NCI-H2227 (cell line): ENCODE results near the gene GDF2.
A peak's percentile ranks its signal among the peaks of the same experiment; 100 is the strongest.

Source experiments
- DNase-seq: peaks from one replicate; lab custom pipeline; 2025; ENCODE audit not compliant: unreplicated experiment; lab: John Stamatoyannopoulos, UW

The GDF2 gene

DNA sequence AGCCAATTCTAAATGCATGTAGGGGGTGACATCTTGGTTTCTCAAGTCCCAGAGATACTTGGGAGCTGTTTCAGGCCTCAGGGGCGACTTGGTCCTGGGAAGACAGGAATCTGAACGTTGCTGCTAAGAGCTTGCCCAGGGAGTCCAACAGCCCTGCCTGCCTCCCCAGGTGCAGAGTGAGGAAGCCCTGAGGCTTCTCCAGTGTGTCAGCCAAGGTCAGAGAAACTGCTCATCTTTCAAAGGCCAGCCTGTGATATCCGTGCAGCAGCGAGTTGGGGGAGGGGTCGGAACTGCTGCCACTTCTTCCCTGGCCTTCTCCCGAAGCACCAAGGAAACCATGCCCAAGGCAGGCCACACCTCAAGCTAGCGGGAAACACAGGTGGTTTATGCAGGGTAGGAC lies 9.7 kb downstream of the GDF2 start:
- no peak for DNase-seq

DNA sequence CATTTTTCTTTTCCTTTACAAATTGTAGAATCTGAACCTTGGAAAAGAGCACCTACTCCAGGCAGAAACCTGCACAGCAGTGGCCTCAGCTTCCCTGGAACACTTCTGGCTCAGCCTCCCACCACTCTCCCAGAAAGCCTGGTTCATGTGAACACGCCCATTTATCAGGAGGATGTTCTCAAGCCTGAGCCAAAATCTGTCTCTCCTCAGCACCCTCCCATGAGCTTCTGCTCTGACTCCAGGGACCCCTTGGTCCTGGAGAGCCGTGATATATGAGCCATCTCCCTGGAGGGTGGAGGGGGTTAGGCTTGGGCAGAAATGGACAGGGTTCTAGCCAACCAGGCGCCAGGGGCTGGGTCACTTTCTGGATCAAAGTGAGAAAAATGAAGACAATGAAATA lies 10.1 kb downstream of the GDF2 start:
- no peak for DNase-seq

DNA sequence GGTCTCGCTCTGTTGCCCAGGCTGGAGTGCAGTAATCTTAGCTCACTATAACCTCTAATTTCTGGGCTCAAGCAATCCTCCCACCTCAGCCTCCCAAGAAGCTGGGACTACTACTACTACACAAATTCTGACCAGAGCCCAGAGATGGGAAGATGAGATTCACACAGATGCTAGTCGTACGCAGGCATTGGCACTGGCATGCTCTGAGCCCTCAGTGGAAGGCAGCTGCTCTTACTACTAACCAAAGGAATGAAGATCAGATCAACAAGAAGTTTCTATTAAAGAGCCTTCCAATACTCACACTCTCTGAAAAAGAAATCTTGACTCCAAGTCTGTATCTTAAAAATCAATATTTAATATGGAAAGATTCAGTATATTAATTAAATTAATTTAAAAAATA lies 10.7 kb downstream of the GDF2 start:
- DNase-seq: no peak

DNA sequence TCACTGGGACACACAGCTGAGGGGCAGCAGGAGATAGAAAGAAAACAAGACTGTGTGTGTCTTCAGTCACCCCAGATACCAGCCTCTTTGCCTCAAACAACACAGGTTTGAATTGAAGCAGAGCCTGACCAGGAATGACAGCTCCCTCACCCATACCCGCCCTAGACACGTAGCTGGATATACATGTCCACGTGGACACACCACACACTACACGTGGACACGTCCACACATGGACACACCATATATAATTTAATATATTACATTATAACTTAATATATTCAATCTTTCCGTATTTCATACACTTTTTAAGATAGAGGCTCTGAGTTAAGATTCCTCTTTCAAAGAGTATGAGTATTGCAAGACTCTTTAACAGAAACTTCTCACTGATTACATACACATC lies 11.3 kb downstream of the GDF2 start:
- DNase-seq: no peak

DNA sequence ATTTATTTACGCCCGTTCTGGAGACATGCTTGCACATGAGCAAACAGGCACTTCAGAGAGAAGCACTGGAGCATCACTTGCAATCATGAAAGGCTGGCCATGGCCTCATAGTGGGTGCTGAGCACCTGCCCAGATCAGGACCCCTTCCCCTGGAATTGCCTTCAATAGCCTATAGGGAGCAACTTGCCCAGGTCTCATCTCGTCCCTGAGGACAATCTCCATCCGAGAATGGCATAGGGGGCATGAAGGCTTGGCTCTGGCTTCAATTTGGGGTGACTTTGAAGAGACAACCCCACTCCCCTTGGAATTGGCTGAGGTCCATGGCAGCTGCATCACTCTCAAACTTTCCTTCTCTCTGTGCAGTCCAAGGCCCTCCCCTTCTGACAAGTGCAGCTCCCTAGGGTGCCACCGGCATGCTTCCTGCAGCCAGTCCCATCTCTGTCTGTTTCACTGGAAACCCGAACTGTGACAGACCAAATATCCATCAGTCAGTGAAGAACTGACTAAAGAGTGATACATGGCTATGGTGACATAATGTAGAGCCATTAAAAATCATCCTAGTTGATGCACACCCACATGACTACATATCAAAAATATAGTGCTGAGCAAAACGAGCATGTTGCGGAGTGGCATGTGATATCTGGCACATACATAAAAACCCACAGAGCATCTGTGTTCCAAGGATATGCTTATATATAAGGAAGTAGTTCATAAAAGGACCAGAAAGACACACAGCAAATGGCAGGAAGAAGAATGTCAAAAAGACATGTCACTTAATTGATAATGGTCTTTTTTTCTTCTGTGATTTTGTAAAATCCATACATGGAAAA lies 12.4 kb downstream of the GDF2 start:
- no peak for DNase-seq

DNA sequence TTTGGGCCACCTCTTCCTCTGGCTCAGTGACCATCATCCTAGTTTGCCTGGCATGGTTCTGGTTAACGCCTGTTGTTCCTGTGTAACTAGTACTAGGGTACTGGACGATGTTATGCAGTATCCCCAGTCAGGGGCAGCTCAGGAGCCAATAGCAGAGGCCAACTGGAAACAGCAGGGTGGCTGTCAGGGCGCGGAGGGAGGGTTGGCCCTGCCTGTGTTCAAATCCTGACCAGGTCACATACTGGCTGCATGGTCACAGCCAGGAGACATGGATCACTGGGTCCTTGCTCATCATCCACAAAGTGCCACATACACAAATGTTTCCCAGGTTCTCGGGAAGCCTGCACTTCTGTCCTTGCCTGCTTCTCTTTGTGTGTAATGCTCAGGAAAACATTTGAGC lies 13.7 kb downstream of the GDF2 start:
- DNase-seq: no peak

DNA sequence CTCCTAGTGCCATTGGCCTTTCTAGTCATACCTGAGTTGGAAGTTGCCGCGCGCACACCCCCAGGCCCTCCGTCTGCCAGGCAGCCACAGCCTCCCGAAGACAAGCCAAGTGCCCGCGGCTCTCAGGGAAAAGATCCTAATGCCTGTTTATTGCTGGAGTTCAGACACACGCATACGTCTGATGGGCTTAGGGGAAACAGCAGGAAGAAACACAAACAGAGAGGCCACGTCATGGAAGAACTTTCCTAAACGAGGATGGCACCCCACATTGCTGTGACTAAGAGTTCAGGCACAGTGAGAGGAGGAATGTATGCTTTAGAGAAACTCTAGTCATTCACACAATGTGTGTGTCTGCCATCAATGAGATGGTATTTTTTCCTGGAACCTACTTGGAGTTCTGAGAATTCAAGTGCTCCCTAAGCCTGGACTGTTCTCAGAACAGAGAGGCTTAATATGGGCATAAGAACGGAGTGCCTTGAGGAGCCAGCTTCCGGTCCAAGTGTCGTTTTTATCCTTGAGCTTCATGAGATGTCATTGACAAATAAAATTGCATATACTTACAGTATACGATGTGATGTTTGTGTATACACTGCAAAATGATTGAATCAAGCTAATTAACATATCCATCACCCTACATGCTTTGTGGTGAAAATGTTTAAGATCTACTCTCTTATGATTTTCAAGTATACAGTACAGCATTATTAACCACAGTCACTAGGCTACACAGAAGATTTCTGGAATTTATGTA lies 14.3 kb downstream of the GDF2 start:
- DNase-seq: no peak

DNA sequence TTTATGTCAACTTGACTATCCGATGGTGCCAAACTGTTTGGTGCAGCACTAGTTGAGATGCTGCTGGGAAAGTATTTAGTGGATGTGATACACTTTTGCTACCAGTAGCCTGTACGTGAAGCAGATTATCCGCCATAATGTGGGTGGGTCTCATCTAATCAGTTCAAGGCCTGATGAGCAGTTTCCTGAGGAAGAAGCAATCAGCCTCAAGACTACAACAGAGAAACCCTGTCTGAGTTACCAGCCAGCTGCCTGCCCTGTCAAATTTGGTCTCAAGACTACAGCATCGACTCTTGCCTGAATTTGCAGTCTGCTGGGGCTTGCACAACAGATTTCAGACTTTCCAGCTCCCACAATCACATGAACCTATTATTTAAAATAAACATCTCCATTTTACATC lies 15.1 kb downstream of the GDF2 start:
- no peak for DNase-seq

DNA sequence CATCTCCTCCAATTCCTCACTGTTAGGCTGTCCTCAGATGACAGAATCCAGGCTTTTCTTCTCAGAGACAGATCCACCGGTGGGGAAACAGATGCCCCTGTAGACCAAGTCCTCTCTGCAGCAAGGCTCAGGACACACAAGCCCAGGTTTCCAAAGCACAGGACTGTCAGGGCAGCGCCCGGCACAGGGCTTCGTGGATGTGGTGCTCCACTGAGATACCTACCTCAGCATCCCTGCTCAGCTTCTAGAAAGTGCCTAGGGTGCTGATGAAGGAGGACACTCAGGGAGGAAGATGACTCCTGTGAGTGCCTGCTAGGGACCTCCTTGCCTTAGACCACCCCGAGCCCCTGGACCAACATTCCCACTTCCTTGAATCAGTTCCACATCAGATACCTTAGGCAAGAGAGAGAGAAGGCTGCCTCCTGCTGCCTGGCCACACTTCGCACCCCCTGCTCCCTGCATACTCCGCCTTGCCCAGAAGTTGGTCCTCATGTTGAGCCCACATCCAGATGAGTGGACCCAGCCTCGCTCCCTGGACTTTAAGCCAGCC lies 17.0 kb downstream of the GDF2 start:
- DNase-seq: no peak

DNA sequence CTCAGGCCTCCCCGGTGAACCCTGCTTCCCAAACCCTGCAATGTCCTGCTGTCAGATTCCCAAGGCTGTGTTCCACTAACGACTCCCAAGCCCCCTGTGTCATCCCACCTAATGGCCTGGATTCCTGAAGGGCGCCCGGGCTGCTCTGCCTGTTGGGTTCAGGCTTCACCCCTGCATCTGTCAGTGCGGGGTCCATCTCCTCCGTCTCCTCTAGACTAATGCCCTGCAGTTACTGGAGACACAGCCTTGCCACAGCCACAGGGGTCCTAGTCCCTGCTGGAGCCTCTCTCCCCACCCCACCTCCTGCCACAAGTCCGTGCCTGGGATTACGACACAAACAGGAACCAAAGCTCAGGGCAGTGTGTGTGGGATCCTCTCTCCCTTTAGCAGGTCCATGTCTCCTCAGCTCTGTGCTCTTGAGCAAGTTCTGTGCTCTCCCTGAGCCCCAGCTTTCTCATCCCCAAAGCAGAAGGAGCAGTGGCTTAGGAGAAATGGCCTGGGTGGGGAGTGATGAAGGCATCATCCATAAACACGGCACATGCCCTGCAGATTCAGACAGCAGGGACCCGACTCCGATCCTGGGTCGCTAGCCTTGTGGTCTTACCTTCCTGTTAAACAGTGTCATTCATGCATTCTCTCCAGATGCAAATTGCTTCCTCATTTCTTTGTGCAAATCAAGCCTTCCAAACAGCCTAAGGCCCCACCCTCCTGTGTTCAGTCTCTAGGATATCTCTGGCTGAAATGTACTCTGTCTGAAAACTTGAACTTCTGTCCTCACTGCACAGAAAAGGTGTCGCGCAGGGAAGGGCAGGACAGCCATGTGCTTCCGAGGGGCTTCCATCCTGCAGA lies 17.7 kb downstream of the GDF2 start:
- no peak for DNase-seq

DNA sequence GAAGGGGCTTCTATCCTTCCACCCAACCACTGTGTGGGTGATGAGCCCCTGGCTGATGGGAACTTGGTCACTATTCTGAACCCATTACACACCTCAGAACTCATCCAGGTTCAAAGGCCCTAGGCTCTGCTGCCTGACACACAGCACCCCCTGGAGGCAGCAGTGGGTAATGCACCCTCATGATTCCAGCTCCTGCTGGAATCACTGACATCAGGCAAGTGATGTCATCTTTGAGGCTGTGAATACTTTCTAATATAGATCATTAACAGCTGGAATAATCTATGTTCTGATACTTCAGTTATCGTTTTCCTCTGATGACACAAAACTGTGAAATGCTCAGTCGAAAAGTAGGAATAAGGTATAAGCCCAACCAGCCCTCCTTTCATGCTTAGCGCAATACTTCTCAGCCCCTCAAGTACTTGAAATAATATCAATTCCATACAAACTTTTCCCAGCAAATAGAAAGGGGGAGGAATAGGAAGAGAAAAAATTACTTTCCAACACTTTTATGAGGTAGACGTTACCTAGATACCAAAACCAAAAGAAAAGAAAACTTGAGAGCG lies 18.4 kb downstream of the GDF2 start:
- DNase-seq: peak; percentile 13

DNA sequence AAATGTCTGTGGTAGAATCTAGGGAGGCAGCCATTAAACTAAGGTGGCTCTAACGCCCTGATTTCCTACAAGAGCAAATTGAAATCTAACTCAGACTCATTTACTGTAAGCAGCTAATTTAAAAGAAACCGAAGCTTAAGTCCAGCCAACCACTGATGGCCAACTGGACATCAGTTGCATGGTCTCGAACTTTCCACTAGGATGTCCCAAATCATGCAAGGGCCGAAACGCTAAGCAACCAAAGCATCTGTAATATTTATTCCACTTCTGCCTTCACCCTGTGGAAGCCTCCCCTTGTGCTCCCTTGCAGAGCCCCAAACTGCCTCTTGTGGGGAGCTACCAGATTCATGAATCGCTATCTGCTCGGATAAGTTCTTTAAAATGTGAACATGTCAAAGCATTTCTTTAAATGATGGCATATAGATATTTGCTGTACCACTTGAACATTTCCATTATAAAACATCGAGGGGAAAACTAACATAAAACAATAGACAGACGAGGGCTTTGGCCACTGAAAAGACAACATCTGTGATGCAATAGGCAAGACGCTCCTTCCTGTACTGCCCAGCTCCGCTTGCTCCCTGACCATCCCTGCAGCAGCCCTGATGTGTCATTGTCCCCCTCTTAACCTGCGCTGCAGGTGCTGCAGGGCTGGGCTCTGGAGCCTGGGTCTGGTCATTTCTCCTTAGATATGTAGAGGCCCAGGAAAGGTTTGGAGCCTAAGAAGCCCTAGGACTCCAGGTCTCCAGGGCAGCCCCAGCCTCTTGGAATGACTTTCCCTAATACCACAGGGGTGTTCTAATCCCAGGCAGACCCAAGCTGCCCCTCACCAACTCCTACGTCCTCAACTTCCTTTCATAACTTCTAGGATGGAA lies 23.0 kb downstream of the GDF2 start:
- DNase-seq: no peak

DNA sequence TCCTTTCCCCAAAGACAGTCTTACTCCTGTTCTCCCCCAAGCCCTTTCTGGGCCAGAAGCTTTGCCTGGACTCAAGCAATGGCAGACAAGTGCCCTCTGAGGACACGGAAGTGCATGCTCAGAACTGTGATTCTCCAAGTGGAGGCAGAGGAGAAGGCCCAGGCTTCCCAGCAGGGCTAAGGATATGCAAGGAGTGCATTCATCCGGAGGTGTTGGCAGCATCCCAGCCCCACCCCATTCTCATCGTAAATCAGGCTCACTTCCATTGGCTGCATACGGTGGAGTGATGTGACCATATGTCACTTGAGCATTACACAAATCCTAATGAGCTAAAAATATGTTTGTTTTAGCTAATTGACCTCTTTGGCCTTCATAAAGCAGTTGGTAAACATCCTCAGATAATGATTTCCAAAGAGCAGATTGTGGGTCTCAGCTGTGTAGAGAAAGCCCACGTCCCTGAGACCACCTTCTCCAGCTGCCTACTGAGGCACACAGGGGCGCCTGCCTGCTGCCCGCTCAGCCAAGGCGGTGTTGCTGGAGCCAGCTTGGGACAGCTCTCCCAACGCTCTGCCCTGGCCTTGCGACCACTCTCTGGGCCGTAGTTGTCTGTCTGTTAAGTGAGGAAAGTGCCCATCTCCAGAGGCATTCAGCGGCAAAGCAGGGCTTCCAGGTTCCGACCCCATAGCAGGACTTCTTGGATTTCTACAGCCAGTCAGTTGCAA lies 24.5 kb downstream of the GDF2 start:
- DNase-seq: no peak

DNA sequence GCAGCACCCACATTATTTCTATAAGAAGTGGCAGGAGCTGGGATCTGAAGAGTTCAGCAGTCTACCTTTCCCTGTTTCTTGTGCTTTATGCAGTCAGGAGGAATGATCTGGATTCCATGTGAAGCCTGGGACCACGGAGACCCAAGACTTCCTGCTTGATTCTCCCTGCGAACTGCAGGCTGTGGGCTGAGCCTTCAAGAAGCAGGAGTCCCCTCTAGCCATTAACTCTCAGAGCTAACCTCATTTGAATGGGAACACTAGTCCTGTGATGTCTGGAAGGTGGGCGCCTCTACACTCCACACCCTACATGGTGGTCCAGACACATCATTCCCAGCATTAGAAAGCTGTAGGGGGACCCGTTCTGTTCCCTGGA lies 25.0 kb downstream of the GDF2 start:
- no peak for DNase-seq

DNA sequence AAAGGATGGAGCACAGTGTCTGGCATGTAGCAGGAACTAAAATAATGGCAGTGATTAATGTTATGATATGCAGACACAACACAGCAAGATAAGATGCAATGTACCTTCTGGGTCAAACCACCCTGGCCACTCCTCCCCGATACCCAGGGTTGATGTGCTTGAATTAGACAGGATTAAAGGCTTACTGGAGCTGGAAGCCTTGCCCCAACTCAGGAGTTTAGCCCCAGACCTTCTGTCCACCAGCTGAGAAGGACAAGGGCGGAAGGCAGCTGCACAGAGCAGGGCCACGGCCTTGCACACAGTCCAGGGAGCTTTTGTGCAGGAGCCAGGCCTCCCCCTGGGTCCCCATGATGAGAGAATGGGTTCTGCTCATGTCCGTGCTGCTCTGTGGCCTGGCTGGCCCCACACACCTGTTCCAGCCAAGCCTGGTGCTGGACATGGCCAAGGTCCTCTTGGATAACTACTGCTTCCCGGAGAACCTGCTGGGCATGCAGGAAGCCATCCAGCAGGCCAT lies 25.9 kb downstream of the GDF2 start, which contains the start of gene RBP3:
RBP3 (plus strand) TSS at position 226 of the 514 bp plus-strand sequence; CDS start at position 348, 122 bp downstream.
- DNase-seq: no peak

DNA sequence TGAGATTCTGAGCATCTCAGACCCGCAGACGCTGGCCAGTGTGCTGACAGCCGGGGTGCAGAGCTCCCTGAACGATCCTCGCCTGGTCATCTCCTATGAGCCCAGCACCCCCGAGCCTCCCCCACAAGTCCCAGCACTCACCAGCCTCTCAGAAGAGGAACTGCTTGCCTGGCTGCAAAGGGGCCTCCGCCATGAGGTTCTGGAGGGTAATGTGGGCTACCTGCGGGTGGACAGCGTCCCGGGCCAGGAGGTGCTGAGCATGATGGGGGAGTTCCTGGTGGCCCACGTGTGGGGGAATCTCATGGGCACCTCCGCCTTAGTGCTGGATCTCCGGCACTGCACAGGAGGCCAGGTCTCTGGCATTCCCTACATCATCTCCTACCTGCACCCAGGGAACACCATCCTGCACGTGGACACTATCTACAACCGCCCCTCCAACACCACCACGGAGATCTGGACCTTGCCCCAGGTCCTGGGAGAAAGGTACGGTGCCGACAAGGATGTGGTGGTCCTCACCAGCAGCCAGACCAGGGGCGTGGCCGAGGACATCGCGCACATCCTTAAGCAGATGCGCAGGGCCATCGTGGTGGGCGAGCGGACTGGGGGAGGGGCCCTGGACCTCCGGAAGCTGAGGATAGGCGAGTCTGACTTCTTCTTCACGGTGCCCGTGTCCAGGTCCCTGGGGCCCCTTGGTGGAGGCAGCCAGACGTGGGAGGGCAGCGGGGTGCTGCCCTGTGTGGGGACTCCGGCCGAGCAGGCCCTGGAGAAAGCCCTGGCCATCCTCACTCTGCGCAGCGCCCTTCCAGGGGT lies 26.6 kb downstream of the GDF2 start:
- DNase-seq: no peak

DNA sequence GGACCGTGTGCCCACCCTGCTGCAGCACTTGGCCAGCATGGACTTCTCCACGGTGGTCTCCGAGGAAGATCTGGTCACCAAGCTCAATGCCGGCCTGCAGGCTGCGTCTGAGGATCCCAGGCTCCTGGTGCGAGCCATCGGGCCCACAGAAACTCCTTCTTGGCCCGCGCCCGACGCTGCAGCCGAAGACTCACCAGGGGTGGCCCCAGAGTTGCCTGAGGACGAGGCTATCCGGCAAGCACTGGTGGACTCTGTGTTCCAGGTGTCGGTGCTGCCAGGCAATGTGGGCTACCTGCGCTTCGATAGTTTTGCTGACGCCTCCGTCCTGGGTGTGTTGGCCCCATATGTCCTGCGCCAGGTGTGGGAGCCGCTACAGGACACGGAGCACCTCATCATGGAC lies 27.3 kb downstream of the GDF2 start:
- DNase-seq: no peak

DNA sequence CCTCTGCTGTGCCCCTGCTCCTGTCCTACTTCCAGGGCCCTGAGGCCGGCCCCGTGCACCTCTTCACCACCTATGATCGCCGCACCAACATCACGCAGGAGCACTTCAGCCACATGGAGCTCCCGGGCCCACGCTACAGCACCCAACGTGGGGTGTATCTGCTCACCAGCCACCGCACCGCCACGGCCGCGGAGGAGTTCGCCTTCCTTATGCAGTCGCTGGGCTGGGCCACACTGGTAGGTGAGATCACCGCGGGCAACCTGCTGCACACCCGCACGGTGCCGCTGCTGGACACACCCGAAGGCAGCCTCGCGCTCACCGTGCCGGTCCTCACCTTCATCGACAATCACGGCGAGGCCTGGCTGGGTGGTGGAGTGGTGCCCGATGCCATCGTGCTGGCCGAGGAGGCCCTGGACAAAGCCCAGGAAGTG lies 27.7 kb downstream of the GDF2 start:
- no peak for DNase-seq
